Mammary epithelial cell (primary cell): ENCODE data around the gene C19orf12.
"Not testable (repeated sequence)": the region's sequence is repeated elsewhere in the genome, so short reads cannot be mapped to it uniquely, and the experiment has no call there.

Experiments
- CTCF ChIP-seq, 2 donors: IDR thresholded peaks in 1 of 2; conservative IDR thresholded peaks in 1 of 2; 2 replicates each; pipeline ENCODE4 v1.5.1; 2011 to 2012; ENCODE audit warnings: inconsistent platforms in 2 of 2, low read length in 2 of 2, mild to moderate bottlenecking in 2 of 2, control low read depth in 1 of 2, low read depth in 1 of 2; ENCODE audit not compliant: insufficient read depth in 1 of 2; ENCODE audit errors: extremely low read depth in 1 of 2
- EZH2 ChIP-seq: IDR thresholded peaks from 2 replicates; pipeline ENCODE4 v1.6.1; 2012; ENCODE audit warnings: low read length, inconsistent platforms, borderline replicate concordance

- TF ChIP-seq EZH2; CTCF (conservative IDR thresholded peaks at IDR 0.05 in 1 of 2, IDR thresholded peaks at IDR 0.05 in 1 of 2; ENCODE audit: extremely low read depth in 1 of 2, insufficient read depth in 1 of 2, low read depth in 1 of 2, low read length in 2 of 2): not testable (repeated sequence)
Measured at GRCh38 chr19:29671026-29671392, 44.1 kb downstream of the C19orf12 start.
